ENCODE measurements around the gene MARCHF11.

DNA sequence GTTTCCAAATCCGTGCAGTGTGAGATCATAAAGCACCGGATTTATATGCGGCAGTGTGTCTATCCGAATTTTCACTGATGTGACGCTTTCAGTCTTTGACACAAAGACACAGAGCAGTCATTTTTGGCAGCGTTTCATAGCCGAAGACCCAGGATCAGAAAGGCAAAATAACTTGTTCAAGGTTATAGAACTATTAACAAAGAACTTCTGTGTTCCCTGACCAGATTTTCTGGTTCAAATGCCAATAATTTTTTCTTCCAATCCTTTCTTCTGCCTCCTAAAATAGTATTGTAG lies 1.1 kb upstream of the MARCHF11 start:
- TF ChIP-seq EP300 (IDR thresholded peaks at IDR 0.05; ENCODE audit: low read depth) = no peak
- TF ChIP-seq POLR2AphosphoS5 (IDR thresholded peaks at IDR 0.05) = no peak

All from transverse colon (tissue), 3 donors.